Stimulated activated effector memory CD8-positive, alpha-beta T cell treated with anti-CD3 and anti-CD28 coated beads, Interleukin-12 subunit alpha, Interleukin-12 subunit beta, amount 100 ng/mL, for 72 hours (primary cell): Measurements from ENCODE around the gene KLHL21.

ENCODE experiments used
- ATAC-seq: fragments of 150-1000 bp; cut with Tn5 transposase; 2 replicates; pipeline ENCODE4 v1.10.0; 2021
- DNase-seq, 2 donors: peaks; one replicate each; pipeline ENCODE4 v3.0.0; 2021 to 2022; ENCODE audit warnings: low spot score in 2 of 2
- H3K27ac Mint-ChIP-seq: one replicate; pipeline ENCODE4 v1.8.0; 2022; ENCODE audit warnings: mild to moderate bottlenecking, mixed read lengths
- H3K36me3 Mint-ChIP-seq: one replicate; pipeline ENCODE4 v1.8.0; 2022; ENCODE audit warnings: mild to moderate bottlenecking, mixed read lengths
- H3K4me1 Mint-ChIP-seq: one replicate; pipeline ENCODE4 v1.8.0; 2022; ENCODE audit warnings: mixed read lengths
- H3K4me3 Mint-ChIP-seq: one replicate; pipeline ENCODE4 v1.8.0; 2022; ENCODE audit warnings: mild to moderate bottlenecking, mixed read lengths
- H3K9me3 Mint-ChIP-seq: one replicate; pipeline ENCODE4 v1.8.0; 2022; ENCODE audit warnings: mixed read lengths

KLHL21 gene

DNA sequence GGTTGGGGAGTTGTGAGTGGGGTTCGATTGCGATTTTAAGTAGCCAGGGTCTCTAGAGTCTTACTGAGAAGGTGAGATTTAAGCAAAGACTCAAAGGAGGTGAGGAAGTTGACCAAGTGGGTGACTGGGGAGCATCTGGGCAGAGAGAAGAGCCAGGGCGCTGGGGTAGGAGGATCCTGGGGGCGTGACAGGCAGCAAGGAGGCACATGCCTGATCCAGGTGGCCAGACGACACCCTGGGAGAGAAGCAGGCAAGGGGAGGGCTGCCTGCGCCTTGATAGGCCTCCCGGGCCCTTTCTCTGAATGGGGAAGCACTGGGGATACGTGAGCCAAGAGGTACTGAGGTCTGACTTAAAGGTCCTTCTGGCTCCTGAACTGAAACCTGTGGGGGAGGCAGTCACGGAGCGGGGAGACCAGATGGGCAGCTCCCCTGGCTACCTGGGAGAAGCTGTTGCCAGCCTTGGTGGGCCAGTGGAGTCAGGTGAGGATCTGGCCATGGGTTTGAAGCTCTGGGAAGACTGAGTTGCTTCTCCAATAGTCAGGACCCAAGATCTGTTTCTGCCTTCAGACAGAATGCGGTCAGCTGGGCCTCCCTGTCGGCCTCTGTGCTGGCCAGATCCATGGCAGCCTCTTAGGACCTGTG is 17.5 kb downstream of the KLHL21 start:
- Mint-ChIP-seq H3K4me3 (no peak overlapping the region), H3K27ac (peak overlapping the region; percentile 69), H3K4me1 (peaks cover 37% of the 10 kb centered on the region), H3K9me3 (no peaks in the 10 kb centered on the region), H3K36me3 (peaks cover 40% of the 10 kb centered on the region)
- ATAC-seq (no peak), DNase-seq (no peak)

DNA sequence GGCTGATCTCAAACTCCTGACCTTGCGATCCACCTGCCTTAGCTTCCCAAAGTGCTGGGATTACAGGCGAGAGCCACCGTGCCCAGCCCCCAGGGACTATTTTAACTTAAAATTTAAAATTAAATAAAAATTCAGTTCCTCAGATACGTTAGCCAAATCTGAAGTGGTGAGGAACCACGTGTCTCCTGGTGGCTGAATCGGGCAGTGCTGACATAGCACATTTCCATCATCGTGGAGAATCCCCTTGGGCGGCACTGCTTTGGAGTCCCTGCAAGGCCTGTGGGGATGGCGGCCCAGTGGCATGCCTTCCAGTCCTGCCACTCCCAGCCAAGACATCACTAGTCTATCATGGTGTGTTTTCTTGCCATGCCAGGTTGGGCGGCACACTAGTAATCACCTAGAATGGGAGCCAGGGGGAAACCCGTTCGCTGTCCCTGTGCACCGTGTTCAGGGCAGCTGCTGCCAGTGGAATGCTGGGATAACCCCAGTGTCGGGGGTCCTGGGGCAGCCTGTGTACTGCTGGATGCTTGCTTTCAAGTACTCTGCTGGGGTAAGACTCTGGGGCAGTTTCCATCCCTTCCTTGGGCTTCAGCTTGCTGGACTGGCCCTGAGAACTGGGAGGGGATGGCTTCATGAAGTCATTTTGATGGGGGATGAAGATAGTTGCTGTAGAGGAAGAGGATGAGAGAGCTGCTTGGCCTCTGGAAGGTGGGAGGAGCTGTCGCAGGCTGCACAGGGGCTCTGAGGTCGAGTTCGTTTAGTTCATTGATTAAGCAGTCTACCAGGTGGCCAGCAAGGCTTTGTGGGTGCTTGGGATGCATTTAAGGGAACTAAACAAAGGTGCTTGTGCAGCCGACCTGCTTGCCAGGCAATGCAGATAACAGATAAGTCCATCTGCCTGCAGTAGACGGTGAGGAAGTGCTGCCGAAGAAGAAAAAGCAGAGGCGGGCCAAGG is 18.3 kb downstream of the KLHL21 start:
- H3K36me3 Mint-ChIP-seq, result peaks cover 39% of the 10 kb centered on the region
- ATAC-seq (no peak), DNase-seq (no peak)
- H3K9me3 Mint-ChIP-seq, result no peaks in the 10 kb centered on the region
- peaks cover 41% of the 10 kb centered on the region for H3K4me1 Mint-ChIP-seq
- no peak overlapping the region for H3K4me3 Mint-ChIP-seq
- H3K27ac Mint-ChIP-seq, result peak overlapping the region; percentile 69

DNA sequence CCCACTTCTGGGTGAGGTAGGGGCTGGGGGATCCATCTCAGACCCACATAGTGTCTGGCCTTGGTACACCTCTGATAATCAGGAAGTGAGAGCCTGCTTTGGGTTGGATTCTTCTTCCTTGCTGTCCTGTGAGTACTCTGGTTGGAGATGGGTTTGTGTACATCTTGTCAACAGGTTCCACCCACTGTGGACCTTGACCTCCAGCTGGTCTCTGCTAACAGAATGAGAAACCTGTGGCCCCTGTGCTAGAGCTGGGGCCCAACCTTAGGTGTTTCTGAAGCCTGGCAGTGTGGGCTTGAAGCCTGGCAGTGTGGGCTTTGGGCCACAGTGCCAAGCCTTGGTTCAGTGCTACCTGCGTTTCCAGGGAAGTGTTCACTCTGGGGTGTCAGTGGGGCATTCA is 20.3 kb downstream of the KLHL21 start:
- Mint-ChIP-seq H3K4me1 (peaks cover 48% of the 10 kb centered on the region), H3K27ac (peak overlapping the region; percentile 95), H3K9me3 (no peaks in the 10 kb centered on the region), H3K4me3 (peak overlapping the region; percentile 91), H3K36me3 (peaks cover 33% of the 10 kb centered on the region)
- ATAC-seq, result no peak
- DNase-seq, result no peak

DNA sequence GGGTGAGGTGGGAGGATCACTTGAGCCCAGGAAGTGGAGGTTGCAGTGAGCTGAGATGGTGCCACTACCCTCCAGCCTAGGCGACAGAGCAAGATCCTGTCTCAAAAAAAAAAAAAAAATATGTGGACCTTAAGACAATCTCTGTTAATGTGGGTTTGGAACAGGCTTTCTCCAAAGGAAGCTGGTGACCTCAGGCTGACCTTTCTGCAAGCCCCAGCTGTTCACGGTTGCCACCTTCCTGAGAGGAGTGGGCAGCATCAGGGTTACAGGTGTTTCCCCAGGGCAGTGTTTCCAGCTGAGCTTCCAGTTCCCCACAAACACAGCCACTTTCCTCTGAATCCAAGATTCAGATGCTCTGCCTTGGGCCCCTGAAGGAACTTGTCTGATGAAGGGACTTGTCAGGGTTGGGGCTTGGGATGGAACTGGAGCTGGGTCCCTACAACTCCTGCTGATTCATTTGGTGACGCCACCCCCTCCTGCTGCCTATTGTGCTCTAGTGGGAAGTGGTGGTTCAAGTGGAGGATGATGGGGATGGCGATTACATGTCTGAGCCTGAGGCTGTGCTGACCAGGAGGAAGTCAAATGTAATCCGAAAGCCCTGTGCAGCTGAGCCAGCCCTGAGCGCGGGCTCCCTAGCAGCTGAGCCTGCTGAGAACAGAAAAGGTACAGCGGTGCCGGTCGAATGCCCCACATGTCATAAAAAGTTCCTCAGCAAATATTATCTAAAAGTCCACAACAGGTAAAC is 20.9 kb downstream of the KLHL21 start:
- H3K4me1 Mint-ChIP-seq, result peaks cover 48% of the 10 kb centered on the region
- ATAC-seq (no peak), DNase-seq (no peak)
- peak overlapping the region; percentile 95 for H3K27ac Mint-ChIP-seq
- H3K4me3 Mint-ChIP-seq, result peak overlapping the region; percentile 91
- H3K9me3 Mint-ChIP-seq, result no peaks in the 10 kb centered on the region
- peaks cover 33% of the 10 kb centered on the region for H3K36me3 Mint-ChIP-seq

DNA sequence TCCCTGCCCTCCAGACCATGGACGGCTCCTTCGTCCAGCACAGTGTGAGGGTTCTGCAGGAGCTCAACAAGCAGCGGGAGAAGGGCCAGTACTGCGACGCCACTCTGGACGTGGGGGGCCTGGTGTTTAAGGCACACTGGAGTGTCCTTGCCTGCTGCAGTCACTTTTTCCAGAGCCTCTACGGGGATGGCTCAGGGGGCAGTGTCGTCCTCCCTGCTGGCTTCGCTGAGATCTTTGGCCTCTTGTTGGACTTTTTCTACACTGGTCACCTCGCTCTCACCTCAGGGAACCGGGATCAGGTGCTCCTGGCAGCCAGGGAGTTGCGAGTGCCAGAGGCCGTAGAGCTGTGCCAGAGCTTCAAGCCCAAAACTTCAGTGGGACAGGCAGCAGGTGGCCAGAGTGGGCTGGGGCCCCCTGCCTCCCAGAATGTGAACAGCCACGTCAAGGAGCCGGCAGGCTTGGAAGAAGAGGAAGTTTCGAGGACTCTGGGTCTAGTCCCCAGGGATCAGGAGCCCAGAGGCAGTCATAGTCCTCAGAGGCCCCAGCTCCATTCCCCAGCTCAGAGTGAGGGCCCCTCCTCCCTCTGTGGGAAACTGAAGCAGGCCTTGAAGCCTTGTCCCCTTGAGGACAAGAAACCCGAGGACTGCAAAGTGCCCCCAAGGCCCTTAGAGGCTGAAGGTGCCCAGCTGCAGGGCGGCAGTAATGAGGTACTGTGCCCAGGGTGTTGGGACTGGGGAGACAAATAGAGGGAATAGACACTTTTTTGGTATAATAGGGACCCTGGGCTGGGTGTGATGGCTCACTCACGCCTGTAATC is 21.9 kb downstream of the KLHL21 start:
- Mint-ChIP-seq H3K27ac (peak overlapping the region; percentile 95), H3K9me3 (no peaks in the 10 kb centered on the region), H3K4me1 (peaks cover 48% of the 10 kb centered on the region), H3K36me3 (peaks cover 33% of the 10 kb centered on the region), H3K4me3 (peak overlapping the region; percentile 91)
- DNase-seq, result no peak
- ATAC-seq, result no peak

DNA sequence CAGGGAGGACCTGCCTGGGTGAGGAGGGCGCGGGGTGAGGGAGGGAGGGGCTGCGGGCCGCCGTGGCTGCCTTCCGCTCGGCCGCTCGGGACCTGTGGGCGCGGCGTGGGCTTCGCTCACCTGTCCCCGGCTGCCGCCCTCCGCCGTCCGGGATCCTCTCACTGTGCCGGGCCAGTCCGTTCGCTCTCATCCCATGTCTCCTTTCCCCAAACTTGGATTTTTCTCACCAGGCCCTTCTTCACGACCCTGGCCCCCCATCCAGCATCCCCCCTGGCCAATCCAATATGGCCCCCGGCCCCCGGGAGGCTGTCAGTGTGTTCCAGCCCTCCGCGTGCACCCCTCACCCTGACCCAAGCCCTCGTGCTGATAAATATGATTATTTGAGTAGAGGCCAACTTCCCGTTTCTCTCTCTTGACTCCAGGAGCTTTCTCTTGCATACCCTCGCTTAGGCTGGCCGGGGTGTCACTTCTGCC is 22.5 kb downstream of the KLHL21 start:
- H3K4me3 Mint-ChIP-seq, result peak overlapping the region; percentile 91
- ATAC-seq, result no peak
- DNase-seq, result peak in 1 of 2 donors; percentile 61
- H3K4me1 Mint-ChIP-seq, result peaks cover 46% of the 10 kb centered on the region
- no peaks in the 10 kb centered on the region for H3K9me3 Mint-ChIP-seq
- H3K27ac Mint-ChIP-seq, result peak overlapping the region; percentile 95
- peaks cover 32% of the 10 kb centered on the region for H3K36me3 Mint-ChIP-seq

DNA sequence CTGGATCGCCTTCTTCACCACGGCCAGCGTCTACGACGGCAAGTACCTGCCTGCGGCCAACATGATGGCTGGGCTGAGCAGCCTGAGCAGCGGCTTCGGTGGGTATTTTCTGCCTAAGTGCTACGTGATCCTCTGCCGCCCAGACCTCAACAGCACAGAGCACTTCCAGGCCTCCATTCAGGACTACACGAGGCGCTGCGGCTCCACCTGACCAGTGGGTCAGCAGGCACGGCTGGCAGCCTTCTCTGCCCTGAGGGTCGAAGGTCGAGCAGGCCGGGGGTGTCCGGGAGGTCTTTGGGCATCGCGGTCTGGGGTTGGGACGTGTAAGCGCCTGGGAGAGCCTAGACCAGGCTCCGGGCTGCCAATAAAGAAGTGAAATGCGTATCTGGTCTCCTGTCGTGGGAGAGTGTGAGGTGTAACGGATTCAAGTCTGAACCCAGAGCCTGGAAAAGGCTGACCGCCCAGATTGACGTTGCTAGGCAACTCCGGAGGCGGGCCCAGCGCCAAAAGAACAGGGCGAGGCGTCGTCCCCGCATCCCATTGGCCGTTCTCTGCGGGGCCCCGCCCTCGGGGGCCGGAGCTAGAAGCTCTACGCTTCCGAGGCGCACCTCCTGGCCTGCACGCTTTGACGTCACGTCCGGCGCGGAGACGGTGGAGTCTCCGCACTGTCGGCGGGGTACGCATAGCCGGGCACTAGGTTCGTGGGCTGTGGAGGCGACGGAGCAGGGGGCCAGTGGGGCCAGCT is 23.1 kb downstream of the KLHL21 start, which contains the start of gene ZBTB48:
ZBTB48 (plus strand) TSS at position 621 of the 745 bp plus-strand sequence. CDS start 616 bp downstream, outside the sequence.
- Mint-ChIP-seq H3K4me3 (peak within 1 kb of the TSS; percentile 91), H3K9me3 (no peaks in the 10 kb centered on the region), H3K36me3 (peaks cover 29% of the 10 kb centered on the region), H3K4me1 (peaks cover 40% of the 10 kb centered on the region), H3K27ac (peak within 1 kb of the TSS; percentile 95)
- peak; percentile 93 to 96 for DNase-seq
- peak; percentile 99 for ATAC-seq

DNA sequence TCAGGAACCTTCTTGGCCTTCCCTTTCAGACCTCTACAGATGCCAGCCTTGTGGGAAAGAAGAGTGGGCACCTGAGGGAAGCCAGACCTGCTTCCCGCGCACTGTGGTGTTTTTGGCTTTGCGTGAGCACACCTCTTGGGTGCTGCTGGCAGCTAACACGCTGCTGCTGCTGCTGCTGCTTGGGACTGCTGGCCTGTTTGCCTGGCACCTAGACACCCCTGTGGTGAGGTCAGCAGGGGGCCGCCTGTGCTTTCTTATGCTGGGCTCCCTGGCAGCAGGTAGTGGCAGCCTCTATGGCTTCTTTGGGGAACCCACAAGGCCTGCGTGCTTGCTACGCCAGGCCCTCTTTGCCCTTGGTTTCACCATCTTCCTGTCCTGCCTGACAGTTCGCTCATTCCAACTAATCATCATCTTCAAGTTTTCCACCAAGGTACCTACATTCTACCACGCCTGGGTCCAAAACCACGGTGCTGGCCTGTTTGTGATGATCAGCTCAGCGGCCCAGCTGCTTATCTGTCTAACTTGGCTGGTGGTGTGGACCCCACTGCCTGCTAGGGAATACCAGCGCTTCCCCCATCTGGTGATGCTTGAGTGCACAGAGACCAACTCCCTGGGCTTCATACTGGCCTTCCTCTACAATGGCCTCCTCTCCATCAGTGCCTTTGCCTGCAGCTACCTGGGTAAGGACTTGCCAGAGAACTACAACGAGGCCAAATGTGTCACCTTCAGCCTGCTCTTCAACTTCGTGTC is 23.9 kb downstream of the KLHL21 start:
- peaks cover 22% of the 10 kb centered on the region for H3K36me3 Mint-ChIP-seq
- DNase-seq, result no peak
- peak overlapping the region; percentile 91 for H3K4me3 Mint-ChIP-seq
- peak overlapping the region; percentile 95 for H3K27ac Mint-ChIP-seq
- no peak for ATAC-seq
- no peaks in the 10 kb centered on the region for H3K9me3 Mint-ChIP-seq
- H3K4me1 Mint-ChIP-seq, result peaks cover 36% of the 10 kb centered on the region

DNA sequence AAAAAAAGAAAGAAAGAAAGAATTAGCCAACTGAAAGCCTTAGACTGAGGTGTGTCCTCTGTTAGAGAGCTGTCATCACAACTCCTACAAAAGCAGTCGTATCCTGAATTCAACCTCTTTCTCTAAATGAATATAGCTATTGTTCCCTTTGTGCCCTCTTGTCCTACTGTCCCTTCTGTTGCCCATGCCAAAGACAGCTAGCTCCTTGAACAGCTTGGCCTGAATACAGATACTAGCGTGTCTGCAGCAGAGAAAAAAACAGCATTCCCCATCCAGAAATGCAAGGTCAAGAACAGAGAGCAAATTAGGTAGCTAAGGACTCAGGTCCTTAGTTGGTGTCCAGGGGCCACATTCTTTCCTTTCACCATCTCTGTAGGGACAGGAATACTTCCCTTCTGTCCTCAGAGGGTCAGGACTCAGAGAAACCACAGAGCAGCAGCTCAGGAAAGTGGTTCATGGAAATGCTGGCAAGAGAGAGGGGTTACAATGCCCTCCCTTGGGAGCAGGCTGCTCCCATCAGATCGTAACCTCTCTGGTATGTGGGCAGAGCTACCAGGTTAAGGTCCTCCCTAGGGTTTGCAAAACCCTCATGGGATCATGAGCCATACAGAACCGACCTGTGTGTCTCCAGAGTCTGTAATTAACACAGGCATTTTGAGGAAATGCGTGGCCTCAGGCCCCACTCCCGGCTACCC is 24.7 kb downstream of the KLHL21 start:
- DNase-seq, result no peak
- no peak for ATAC-seq
- Mint-ChIP-seq H3K36me3 (peaks cover 16% of the 10 kb centered on the region), H3K4me3 (no peak overlapping the region), H3K4me1 (peaks cover 36% of the 10 kb centered on the region), H3K9me3 (no peaks in the 10 kb centered on the region), H3K27ac (no peak overlapping the region)

DNA sequence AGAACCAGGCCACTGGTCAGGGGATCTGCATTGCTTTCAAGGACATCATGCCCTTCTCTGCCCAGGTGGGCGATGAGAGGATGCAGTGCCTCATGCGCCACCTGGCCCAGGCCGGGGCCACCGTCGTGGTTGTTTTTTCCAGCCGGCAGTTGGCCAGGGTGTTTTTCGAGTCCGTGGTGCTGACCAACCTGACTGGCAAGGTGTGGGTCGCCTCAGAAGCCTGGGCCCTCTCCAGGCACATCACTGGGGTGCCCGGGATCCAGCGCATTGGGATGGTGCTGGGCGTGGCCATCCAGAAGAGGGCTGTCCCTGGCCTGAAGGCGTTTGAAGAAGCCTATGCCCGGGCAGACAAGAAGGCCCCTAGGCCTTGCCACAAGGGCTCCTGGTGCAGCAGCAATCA is 27.9 kb downstream of the KLHL21 start:
- H3K9me3 Mint-ChIP-seq, result no peaks in the 10 kb centered on the region
- no peak for ATAC-seq
- no peak overlapping the region for H3K4me3 Mint-ChIP-seq
- DNase-seq, result no peak
- no peak overlapping the region for H3K27ac Mint-ChIP-seq
- H3K36me3 Mint-ChIP-seq, result peaks cover 9% of the 10 kb centered on the region
- peaks cover 11% of the 10 kb centered on the region for H3K4me1 Mint-ChIP-seq

DNA sequence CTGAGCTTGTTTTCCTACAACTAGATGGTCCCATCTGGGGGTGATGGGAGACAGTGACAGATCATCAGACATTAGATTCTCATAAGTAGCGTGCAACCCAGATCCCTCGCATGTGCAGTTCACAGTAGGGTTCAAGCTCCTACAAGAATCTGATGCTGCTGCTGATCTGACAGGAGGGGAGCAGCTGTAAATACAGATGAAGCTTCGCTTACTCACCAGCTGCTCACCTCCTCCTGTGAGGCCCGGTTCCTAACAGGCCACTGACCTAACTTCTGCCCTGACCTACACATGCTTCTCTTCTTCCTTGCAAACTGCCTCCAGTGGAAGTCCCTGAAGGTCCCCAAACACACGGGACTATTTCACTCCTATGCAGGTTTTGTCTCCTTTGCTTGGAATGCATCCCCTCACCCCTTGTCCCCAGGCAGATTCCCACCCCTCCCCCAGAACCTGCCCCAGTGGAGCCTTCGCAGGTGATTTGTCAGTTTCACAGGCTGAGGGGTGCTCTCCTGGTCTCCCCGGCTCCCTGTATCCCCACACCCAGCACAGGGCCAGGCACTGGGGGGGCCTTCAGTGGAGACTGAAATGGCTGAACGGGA is 28.5 kb downstream of the KLHL21 start:
- H3K4me3 Mint-ChIP-seq, result no peak overlapping the region
- H3K27ac Mint-ChIP-seq, result no peak overlapping the region
- ATAC-seq (no peak), DNase-seq (no peak)
- H3K36me3 Mint-ChIP-seq, result peaks cover 6% of the 10 kb centered on the region
- peaks cover 4% of the 10 kb centered on the region for H3K4me1 Mint-ChIP-seq
- H3K9me3 Mint-ChIP-seq, result no peaks in the 10 kb centered on the region

DNA sequence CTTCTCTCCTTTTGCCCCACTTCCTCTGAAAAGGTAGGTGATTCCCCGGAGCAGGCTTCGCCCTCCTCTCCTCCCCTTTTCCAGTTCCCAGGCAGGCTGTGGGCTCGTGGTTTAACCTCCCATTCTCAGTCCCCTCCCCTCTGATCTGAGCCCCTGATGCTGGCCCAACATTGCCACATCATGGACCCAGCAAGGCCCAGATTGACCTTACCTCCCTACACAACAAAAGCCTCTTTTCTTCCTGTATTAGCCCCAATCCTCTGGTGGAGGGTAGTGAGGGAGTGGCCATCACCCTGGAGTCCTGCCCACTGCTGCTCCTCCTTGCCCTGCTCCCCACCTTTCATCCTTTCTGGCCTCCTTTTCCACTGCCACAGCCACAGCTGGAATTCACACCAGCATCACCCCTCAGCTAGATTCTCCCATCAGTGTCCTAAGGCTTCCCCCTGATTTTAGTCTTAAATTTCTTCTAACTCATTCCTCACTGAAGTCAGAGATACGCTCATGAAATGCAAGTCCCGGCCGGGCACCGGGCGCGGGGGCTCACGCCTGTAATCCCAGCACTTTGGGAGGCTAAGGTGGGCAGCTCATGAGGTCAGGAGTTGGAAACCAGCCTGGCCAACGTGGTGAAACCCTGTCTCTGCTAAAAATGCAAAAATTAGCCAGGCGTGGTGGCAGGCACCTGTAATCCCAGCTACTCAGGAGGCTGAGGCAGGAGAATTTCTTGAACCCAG is 29.9 kb downstream of the KLHL21 start:
- DNase-seq, result no peak
- Mint-ChIP-seq H3K9me3 (no peaks in the 10 kb centered on the region), H3K27ac (peak overlapping the region; percentile 43), H3K4me3 (no peak overlapping the region), H3K36me3 (no peaks in the 10 kb centered on the region), H3K4me1 (no peaks in the 10 kb centered on the region)
- ATAC-seq, result no peak
